Measurements from ENCODE around the gene GIMAP7.
"Not testable (repeated sequence)": the region's sequence is repeated elsewhere in the genome, so short reads cannot be mapped to it uniquely, and the experiment has no call there.

GIMAP7 gene

GRCh38 chr7:150514748-150515222, at the start of gene GIMAP7:
TSS of gene GIMAP7 (plus strand) at chr7:150514872. CDS start at chr7:150519975, 5,103 bp downstream.
- no peak for DNase-seq (ENCODE audit: low spot score)

DNA sequence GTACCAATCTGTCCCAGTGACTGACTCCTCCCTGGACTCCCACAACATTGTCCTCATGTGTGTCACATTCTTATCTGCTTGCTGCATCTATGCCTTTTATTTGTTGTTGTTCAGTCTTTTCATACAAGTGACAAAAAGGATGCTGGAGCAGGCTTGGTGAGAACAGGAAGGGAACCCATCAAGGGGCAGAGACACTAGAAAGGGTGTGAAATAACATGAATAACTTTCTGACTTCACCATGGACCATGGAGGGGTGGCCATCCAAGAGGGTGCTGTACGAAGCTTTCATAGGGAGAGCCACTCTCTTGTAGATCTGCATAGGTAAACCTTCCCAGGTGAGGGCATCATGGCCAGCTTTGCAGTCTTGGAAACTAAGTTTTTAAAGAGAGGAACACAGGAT, 49.7 kb upstream of the GIMAP7 start:
- no peak for DNase-seq (ENCODE audit: low spot score)

DNA sequence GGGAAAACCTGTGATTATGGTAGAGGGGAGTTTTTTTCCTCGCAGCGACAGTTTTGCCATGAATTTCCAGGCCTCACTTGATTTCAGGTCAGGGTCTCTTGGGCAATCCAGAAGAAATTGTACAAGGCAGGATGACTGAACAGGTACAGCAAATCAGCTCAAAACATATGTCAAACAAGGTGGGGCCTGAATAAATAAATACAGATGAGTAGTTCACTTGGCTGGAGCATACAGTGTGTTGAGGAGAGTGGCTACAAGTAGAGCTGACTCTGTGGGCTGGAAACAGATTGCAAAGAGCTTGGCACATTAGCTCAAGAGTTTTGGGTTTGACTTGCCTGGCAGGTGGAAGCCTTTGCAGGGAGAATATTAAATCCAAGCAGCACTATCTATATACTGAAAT, 49.3 kb upstream of the GIMAP7 start:
- DNase-seq (ENCODE audit: low spot score): no peak

- no peak for DNase-seq (ENCODE audit: low spot score)
These were observed 48.2 kb upstream of the GIMAP7 start for GRCh38 chr7:150466477-150466876.

- DNase-seq (ENCODE audit: low spot score): no peak
These were observed 46.4 kb upstream of the GIMAP7 start for GRCh38 chr7:150468241-150468640.

DNA sequence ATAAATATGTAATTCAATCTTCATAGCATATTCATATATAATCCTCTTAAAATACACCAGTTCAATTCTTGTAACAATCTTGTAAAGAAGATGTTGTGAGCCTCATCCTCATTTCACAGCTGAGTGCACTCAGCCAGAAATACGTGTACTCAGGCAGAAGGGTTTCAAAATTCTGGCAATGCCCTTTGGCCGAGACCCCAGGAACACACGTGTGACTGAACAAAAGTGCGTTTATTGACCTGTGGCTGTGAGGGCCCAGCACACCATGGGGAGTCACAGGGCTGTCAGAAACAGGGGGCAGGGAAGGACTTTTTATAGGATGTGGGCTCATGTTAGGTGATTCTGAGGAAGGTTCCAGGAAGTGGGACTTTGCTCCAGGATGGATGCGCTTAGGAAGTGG, 42.8 kb upstream of the GIMAP7 start:
- no peak for DNase-seq (ENCODE audit: low spot score)

DNA sequence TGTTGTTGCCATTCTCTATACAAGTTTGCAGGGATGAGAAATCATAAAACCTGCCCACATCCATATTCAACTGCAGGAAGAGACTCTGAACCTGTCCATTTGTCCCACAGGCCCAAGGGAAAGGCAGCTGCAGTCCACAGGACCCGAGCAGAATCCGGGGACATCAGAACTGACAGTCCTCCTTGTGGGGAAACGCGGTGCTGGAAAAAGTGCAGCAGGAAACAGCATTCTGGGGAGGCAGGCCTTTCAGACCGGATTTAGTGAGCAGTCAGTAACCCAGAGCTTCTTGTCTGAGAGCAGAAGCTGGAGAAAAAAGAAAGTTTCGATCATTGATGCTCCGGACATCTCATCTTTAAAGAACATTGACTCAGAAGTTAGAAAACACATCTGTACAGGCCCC, 40.8 kb upstream of the GIMAP7 start:
- no peak for DNase-seq (ENCODE audit: low spot score)

DNA sequence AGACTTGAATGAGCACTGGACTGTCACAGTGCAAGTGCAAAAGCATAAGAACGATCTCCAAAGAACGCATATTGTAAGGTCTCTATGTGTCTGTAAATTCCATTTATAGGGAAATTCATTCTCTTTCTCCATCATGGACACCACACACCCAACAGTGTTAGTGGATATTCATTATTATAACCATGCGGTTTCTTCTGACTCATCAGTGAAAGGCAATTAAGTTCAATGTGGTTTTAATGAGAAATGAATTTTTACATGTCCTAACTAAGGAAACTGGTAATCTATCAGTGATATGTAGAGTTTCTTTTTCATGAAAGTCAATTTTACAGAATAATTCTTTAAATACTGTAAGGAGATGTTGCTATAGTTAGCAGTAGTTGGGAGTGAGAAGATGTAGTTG, 38.4 kb upstream of the GIMAP7 start:
- DNase-seq (ENCODE audit: low spot score): no peak

- no peak for DNase-seq (ENCODE audit: low spot score)
These were observed 37.6 kb upstream of the GIMAP7 start for GRCh38 chr7:150476819-150477631.

DNA sequence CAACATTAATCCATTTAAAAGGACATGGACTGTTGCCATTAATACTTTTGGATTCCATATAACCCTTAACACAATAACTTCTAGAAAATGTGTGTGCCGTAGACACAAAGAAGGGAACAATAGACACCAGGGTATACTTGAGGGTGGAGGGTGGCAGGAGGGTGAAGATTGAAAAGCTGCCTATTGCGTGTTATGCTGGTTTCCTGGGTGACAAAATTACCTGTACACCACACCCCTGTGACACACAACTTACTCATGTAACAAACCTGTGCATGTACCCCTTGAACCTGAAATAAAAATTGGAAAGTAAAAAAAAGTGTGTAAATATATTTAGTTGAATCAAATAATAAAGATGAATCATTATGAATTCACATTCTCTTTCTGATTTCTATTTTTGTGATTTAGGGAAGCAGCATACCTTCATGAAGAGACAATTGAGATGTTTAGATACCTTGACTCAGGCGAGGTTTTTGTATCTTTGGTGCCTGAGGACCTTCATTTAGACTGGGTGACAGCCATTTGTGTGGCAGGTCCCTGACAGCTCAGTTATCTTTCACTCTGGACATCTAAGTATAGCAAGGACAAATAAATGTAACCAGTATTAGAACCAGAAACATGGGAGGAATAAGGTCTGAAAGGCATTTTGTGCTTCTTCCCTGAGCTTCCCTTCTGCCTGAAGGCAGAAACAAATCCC, 35.5 kb upstream of the GIMAP7 start:
- no peak for DNase-seq (ENCODE audit: low spot score)

GRCh38 chr7:150481186-150481920, 33.3 kb upstream of the GIMAP7 start:
- no peak for DNase-seq (ENCODE audit: low spot score)

GRCh38 chr7:150481922-150482321, 32.8 kb upstream of the GIMAP7 start:
- DNase-seq (ENCODE audit: low spot score): no peak

DNA sequence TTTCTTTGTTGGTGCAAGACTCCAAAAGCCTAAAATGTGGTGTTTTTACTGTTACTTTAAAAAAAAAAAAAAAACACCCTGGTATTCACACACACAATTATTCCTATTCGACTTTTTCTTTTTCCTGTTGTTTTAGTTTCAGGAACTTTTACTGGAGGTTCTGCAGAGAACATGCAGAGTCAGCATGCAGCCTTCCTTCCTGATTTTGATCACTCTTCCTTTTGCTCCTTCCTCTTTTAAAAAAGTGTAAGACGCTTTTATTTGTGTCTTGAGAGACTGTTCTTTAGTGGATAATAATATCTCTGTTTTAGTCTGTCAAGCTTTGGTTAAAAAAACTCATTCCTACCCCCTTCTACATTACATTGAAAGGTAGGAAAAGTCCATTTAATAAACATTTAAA, 31.2 kb upstream of the GIMAP7 start:
- DNase-seq (ENCODE audit: low spot score): not testable (repeated sequence)

DNA sequence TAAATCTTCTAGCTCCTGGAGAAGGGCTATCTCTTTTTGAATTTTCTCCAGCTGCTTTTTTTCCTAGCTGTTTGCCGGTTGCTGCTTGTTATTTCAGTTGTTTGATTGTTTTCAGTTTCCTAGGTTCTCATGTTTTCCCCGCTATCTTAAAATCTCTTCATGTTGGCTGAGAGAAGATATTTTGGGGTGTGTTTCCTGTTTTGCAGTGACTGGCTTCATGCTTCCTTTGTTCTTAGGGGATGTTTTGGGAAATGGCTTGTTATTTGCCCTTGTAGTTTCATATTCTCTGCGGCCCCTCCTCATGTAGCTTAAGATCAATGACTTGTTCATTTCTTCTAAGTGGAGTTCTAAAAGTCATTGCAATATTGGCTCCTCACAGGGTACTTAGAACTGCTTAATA, 30.6 kb upstream of the GIMAP7 start:
- not testable (repeated sequence) for DNase-seq (ENCODE audit: low spot score)

DNA sequence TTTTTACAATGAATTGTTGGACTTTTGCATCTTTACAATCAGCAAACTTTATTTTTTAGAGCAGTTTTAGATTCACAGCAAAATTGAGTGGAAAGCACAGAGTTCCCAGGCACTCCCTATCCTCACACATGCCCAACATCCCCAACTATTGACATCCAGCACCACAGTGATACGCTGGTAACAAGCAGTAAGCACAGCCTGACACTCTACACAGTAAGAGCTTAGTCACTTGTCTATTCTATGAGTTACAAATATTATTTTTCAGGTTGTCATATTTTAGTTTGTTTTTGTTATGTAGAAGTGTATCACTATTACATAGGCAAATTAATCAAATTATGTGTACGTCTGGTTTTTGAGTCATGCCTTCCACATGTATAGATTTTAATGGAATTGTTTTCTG, 27.0 kb upstream of the GIMAP7 start:
- DNase-seq (ENCODE audit: low spot score): no peak

DNA sequence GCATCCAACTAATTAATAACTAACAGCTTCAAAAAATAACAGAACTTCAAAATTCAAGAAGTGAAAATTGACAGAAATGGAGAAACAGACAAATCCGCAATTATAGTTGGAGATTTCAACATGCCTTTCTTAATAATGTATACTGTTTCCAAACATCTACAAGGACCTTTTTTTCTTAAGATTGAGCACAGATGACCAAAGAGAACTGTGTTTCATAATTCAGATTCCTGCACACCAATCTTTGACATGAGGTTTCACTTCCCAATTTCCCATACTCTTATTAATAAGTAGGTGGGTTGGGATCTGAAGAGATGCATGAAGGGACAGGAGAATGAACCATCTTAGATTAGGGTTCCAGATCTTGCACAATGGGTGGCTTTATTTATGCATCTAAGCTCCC, 24.9 kb upstream of the GIMAP7 start:
- no peak for DNase-seq (ENCODE audit: low spot score)

DNA sequence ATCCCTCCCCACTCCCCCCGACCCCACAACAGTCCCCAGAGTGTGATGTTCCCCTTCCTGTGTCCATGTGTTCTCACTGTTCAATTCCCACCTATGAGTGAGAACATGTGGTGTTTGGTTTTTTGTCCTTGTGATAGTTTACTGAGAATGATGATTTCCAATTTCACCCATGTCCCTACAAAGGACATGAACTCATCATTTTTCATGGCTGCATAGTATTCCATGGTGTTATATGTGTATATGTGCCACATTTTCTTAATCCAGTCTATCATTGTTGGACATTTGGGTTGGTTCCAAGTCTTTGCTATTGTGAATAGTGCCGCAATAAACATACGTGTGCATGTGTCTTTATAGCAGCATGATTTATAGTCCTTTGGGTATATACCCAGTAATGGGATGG, 21.2 kb upstream of the GIMAP7 start:
- DNase-seq (ENCODE audit: low spot score): not testable (repeated sequence)

GRCh38 chr7:150502519-150502918, 12.2 kb upstream of the GIMAP7 start:
- no peak for DNase-seq (ENCODE audit: low spot score)

DNA sequence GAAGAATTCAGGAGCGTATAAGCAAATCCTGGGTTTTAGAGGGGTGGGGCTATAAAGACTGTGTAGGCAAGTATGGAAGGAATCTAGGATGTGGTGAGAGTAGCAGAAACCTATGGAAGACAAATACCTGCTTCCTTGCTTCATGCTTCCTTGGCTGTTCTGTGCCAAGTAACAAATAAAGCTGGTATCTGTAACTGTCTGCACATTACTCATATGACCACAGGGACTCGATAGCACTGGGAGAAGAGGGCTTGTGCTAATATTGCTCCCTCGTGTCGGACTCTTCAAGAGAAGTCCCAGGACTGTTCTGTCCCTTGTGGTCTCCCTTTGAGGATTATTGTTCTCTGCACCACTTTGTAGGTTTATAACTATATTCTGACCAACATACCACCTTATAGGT, 11.5 kb upstream of the GIMAP7 start:
- DNase-seq (ENCODE audit: low spot score): no peak

GRCh38 chr7:150503581-150503980, 11.1 kb upstream of the GIMAP7 start:
- DNase-seq (ENCODE audit: low spot score): no peak

GRCh38 chr7:150507947-150508602, 6.6 kb upstream of the GIMAP7 start:
- no peak for DNase-seq (ENCODE audit: low spot score)

- DNase-seq (ENCODE audit: low spot score): no peak
These were observed 3.6 kb upstream of the GIMAP7 start for GRCh38 chr7:150511048-150511447.

Measured in germinal center (tissue), 1 donor.